Measurements from ENCODE around the gene MARK2.

The MARK2 gene

GRCh38 chr11:63910675-63911074 lies 71.8 kb downstream of the MARK2 start:
- DNase-seq, result no peak

GRCh38 chr11:63911440-63911839 lies 72.5 kb downstream of the MARK2 start:
- DNase-seq, result no peak

- no peak for DNase-seq
These were observed 73.0 kb downstream of the MARK2 start for GRCh38 chr11:63911876-63912275.

- DNase-seq, result no peak
These were observed 73.8 kb downstream of the MARK2 start for GRCh38 chr11:63912678-63913077.

GRCh38 chr11:63913866-63914830 lies 75.2 kb downstream of the MARK2 start:
- no peak for DNase-seq

- DNase-seq, result peak; percentile 31
These were observed 76.2 kb downstream of the MARK2 start for GRCh38 chr11:63914896-63915691.

- peak; percentile 60 for DNase-seq
These were observed 77.3 kb downstream of the MARK2 start for GRCh38 chr11:63915961-63916836.

GRCh38 chr11:63916837-63917691 lies 78.2 kb downstream of the MARK2 start, which contains the start of gene RCOR2:
RCOR2 (minus strand) TSS chr11:63917164; CDS start chr11:63916456, 708 bp downstream.
- peak; percentile 92 for DNase-seq

GRCh38 chr11:63917692-63918506 lies 79.0 kb downstream of the MARK2 start:
- peak; percentile 80 for DNase-seq

GRCh38 chr11:63918507-63919191 lies 79.7 kb downstream of the MARK2 start:
- peak; percentile 71 for DNase-seq

- peak; percentile 51 for DNase-seq
These were observed 80.6 kb downstream of the MARK2 start for GRCh38 chr11:63919267-63920125.

- no peak for DNase-seq
These were observed 81.4 kb downstream of the MARK2 start for GRCh38 chr11:63920126-63920938.

GRCh38 chr11:63920939-63921417 lies 82.1 kb downstream of the MARK2 start:
- DNase-seq, result no peak

- no peak for DNase-seq
These were observed 83.8 kb downstream of the MARK2 start for GRCh38 chr11:63922673-63923192.

- no peak for DNase-seq
These were observed 84.4 kb downstream of the MARK2 start for GRCh38 chr11:63923319-63923718.

- no peak for DNase-seq
These were observed 90.7 kb downstream of the MARK2 start for GRCh38 chr11:63929616-63930015.

GRCh38 chr11:63931045-63931444 lies 92.1 kb downstream of the MARK2 start:
- DNase-seq, result no peak

Measured in fibroblast of skin of scalp (primary cell).